WTC11 (cell line): ENCODE data around the gene ZFP62. TPM values are rescaled to one million over a fixed set of nuclear protein-coding genes. Genes with fewer than 3 reads are reported as not detected.

ENCODE experiments used
- ATAC-seq: fragments of 200-7000 bp; cut with Tn5 transposase; 2 replicates; pipeline ENCODE4 v1.10.0; 2021; ENCODE audit warnings: mild to moderate bottlenecking, moderate library complexity
- CTCF ChIA-PET: fragments of 300-600 bp; sonication (Branson Sonifier 250); formaldehyde crosslinking; loops from one replicate; lab custom pipeline; 2021; ENCODE audit warnings: antibody characterized with exemption; lab: Charles Lee
- POLR2A ChIA-PET: fragments of 350-600 bp; sonication (Branson Sonifier 250); formaldehyde crosslinking; loops from one replicate; lab custom pipeline; 2021; ENCODE audit warnings: antibody characterized with exemption; lab: Charles Lee
- DNase-seq: peaks from one replicate; pipeline ENCODE4 v3.0.0; 2021; ENCODE audit warnings: low spot score
- H3K27ac Mint-ChIP-seq: 2 replicates; pipeline ENCODE4 v1.8.0; 2021; ENCODE audit warnings: mixed read lengths
- H3K27me3 Mint-ChIP-seq: 2 replicates; pipeline ENCODE4 v1.8.0; 2021; ENCODE audit warnings: low read depth, mild to moderate bottlenecking, moderate library complexity, mixed read lengths
- H3K36me3 Mint-ChIP-seq: 2 replicates; pipeline ENCODE4 v1.8.0; 2021; ENCODE audit warnings: mixed read lengths
- H3K4me1 Mint-ChIP-seq: 2 replicates; pipeline ENCODE4 v1.8.0; 2022; ENCODE audit warnings: mixed read lengths
- H3K4me3 Mint-ChIP-seq: 2 replicates; pipeline ENCODE4 v1.8.0; 2021; ENCODE audit warnings: mild to moderate bottlenecking, moderate library complexity, mixed read lengths
- H3K9me3 Mint-ChIP-seq: 2 replicates; pipeline ENCODE4 v1.8.0; 2021; ENCODE audit warnings: mixed read lengths
- AR ChIP-seq: fragments of 250-450 bp; sonication (Bioruptor Pico); IDR thresholded peaks from 2 replicates; pipeline ENCODE4 v1.9.0; 2021; ENCODE audit warnings: mild to moderate bottlenecking
- ATF1 ChIP-seq: sonication (generic); formaldehyde crosslinking; IDR thresholded peaks from 2 replicates; pipeline ENCODE4 v1.8.1; 2023; ENCODE audit warnings: mild to moderate bottlenecking, moderate library complexity, missing genetic modification reagents
- CDX4 ChIP-seq: fragments of 250-450 bp; sonication (Bioruptor Pico); IDR thresholded peaks from 2 replicates; pipeline ENCODE4 v1.9.0; 2021; ENCODE audit warnings: moderate library complexity, mild to moderate bottlenecking, inconsistent platforms, borderline replicate concordance
- CREB1 ChIP-seq: sonication (generic); formaldehyde crosslinking; IDR thresholded peaks from 2 replicates; pipeline ENCODE4 v1.8.0; 2023; ENCODE audit warnings: mild to moderate bottlenecking, missing genetic modification reagents
- CREM ChIP-seq: sonication (generic); formaldehyde crosslinking; IDR thresholded peaks from 2 replicates; pipeline ENCODE4 v1.8.1; 2022; ENCODE audit warnings: mild to moderate bottlenecking, missing genetic modification reagents, moderate library complexity
- E2F1 ChIP-seq: sonication (generic); formaldehyde crosslinking; IDR thresholded peaks from 2 replicates; pipeline ENCODE4 v1.8.0; 2022; ENCODE audit warnings: mild to moderate bottlenecking, missing genetic modification reagents
- EMX1 ChIP-seq: fragments of 250-450 bp; sonication (Bioruptor Pico); IDR thresholded peaks from 2 replicates; pipeline ENCODE4 v1.8.0; 2021; ENCODE audit warnings: mild to moderate bottlenecking
- GTF2I ChIP-seq: fragments of 250-450 bp; sonication (Bioruptor Pico); conservative IDR thresholded peaks from 2 replicates; pipeline ENCODE4 v1.4.0; 2021; ENCODE audit warnings: mild to moderate bottlenecking
- JUN ChIP-seq: sonication (generic); formaldehyde crosslinking; IDR thresholded peaks from 2 replicates; pipeline ENCODE4 v1.8.0; 2023; ENCODE audit warnings: mild to moderate bottlenecking, missing genetic modification reagents
- NFATC4 ChIP-seq: fragments of 250-450 bp; sonication (Bioruptor Pico); IDR thresholded peaks from 2 replicates; pipeline ENCODE4 v1.9.0; 2021; ENCODE audit warnings: mild to moderate bottlenecking
- NFE2L1 ChIP-seq: sonication (generic); formaldehyde crosslinking; IDR thresholded peaks from 2 replicates; pipeline ENCODE4 v1.8.1; 2023; ENCODE audit warnings: missing genetic modification reagents
- OVOL2 ChIP-seq: fragments of 250-450 bp; sonication (Bioruptor Pico); IDR thresholded peaks from 2 replicates; pipeline ENCODE4 v1.9.0; 2021; ENCODE audit warnings: mild to moderate bottlenecking, borderline replicate concordance
- RORB ChIP-seq: fragments of 250-450 bp; sonication (Bioruptor Pico); IDR thresholded peaks from 2 replicates; pipeline ENCODE4 v1.9.0; 2021; ENCODE audit warnings: mild to moderate bottlenecking
- STAT6 ChIP-seq: sonication (generic); formaldehyde crosslinking; conservative IDR thresholded peaks from 2 replicates; pipeline ENCODE4 v1.8.1; 2023; ENCODE audit warnings: mild to moderate bottlenecking, low read depth, missing genetic modification reagents, moderate library complexity
- TCF7 ChIP-seq: sonication (generic); formaldehyde crosslinking; IDR thresholded peaks from 2 replicates; pipeline ENCODE4 v1.8.0; 2022; ENCODE audit warnings: mild to moderate bottlenecking, low read depth, missing genetic modification reagents, moderate library complexity
- ZNF219 ChIP-seq: sonication (generic); formaldehyde crosslinking; IDR thresholded peaks from 2 replicates; pipeline ENCODE4 v1.8.0; 2023; ENCODE audit warnings: missing genetic modification reagents, mild to moderate bottlenecking, borderline replicate concordance
- ZNF317 ChIP-seq: sonication (generic); formaldehyde crosslinking; IDR thresholded peaks from 2 replicates; pipeline ENCODE4 v1.8.1; 2023; ENCODE audit warnings: low read depth, mild to moderate bottlenecking, moderate library complexity, missing genetic modification reagents, borderline replicate concordance
- ZNF416 ChIP-seq: fragments of 250-450 bp; sonication (Bioruptor Pico); IDR thresholded peaks from 2 replicates; pipeline ENCODE4 v1.9.0; 2021; ENCODE audit warnings: mild to moderate bottlenecking, inconsistent platforms
- ZNF425 ChIP-seq: fragments of 250-450 bp; sonication (Bioruptor Pico); conservative IDR thresholded peaks from 2 replicates; pipeline ENCODE4 v1.9.0; 2021; ENCODE audit warnings: mild to moderate bottlenecking
- ZNF532 ChIP-seq: fragments of 250-450 bp; sonication (Bioruptor Pico); IDR thresholded peaks from 2 replicates; pipeline ENCODE4 v1.9.0; 2021; ENCODE audit warnings: mild to moderate bottlenecking, borderline replicate concordance
- total RNA-seq: library from RNA; stranded (reverse); gene quantifications from 3 replicates; pipeline ENCODE4 v1.2.3, GENCODE V29; 2021

ZFP62 gene
- total RNA-seq, 1 experiment from 2014 or later, result 41.2 TPM

GRCh38 chr5:180832638-180833068 lies 28.4 kb downstream of the ZFP62 start:
- ChIA-PET CTCF (no interaction called here), POLR2A (interaction anchor here (0.7 to 1.1 kb wide), 2 partner anchors 14 to 30 kb away, joined by 4 to 5 read pairs; no protein-coding TSS in a partner anchor)
- Mint-ChIP-seq H3K4me1 (peaks cover 19% of the 10 kb centered on the region), H3K27ac (no peak overlapping the region), H3K36me3 (peaks cover 31% of the 10 kb centered on the region), H3K9me3 (peaks cover 31% of the 10 kb centered on the region), H3K4me3 (peak overlapping the region; percentile 38; the same call in 1 of the 2 replicates), H3K27me3 (peaks cover 50% of the 10 kb centered on the region)
- ATAC-seq, result no peak
- TF ChIP-seq ATF1 (CRISPR knock-in tag) (no peak), NFATC4 (no peak), ZNF532 (no peak), ZNF219 (CRISPR knock-in tag) (no peak), CDX4 (CRISPR knock-in tag) (no peak), ZNF317 (CRISPR knock-in tag) (no peak), NFE2L1 (CRISPR knock-in tag) (no peak), TCF7 (CRISPR knock-in tag) (no peak), JUN (CRISPR knock-in tag) (no peak), EMX1 (CRISPR knock-in tag) (no peak), RORB (CRISPR knock-in tag) (no peak), E2F1 (no peak), STAT6 (no peak), GTF2I (CRISPR knock-in tag) (no peak)
- no peak for DNase-seq

- H3K4me1 Mint-ChIP-seq, result peaks cover 19% of the 10 kb centered on the region
- H3K36me3 Mint-ChIP-seq, result peaks cover 31% of the 10 kb centered on the region
- peak overlapping the region; percentile 96 for H3K4me3 Mint-ChIP-seq
- ChIA-PET CTCF (interaction anchor here (0.6 to 1.9 kb wide), 10 partner anchors 14 to 351 kb away, joined by 3 to 5 read pairs (median 4); no protein-coding TSS in a partner anchor), POLR2A (interaction anchor here (0.6 to 2.1 kb wide), 7 partner anchors 13 to 103 kb away, joined by 3 to 15 read pairs (median 4); no protein-coding TSS in a partner anchor)
- DNase-seq (peak; percentile 77), ATAC-seq (peak; percentile 83)
- H3K27me3 Mint-ChIP-seq, result peaks cover 63% of the 10 kb centered on the region
- peaks cover 36% of the 10 kb centered on the region for H3K9me3 Mint-ChIP-seq
- peak overlapping the region; percentile 97 for H3K27ac Mint-ChIP-seq
- TF ChIP-seq CREM (peak; percentile 48; the same call in 1 of the 2 replicates), ZNF416 (CRISPR knock-in tag) (no peak), AR (CRISPR knock-in tag) (no peak), OVOL2 (no peak), ZNF425 (CRISPR knock-in tag) (no peak), CREB1 (CRISPR knock-in tag) (peak; percentile 64; the same call in 1 of the 2 replicates)
These were observed 29.7 kb downstream of the ZFP62 start for GRCh38 chr5:180831139-180832093.
